ENCODE measurements around the gene TFPI2.

- TF ChIP-seq POLR2AphosphoS5 (IDR thresholded peaks at IDR 0.05) (no peak), CTCF (IDR thresholded peaks at IDR 0.05) (no peak), POLR2A (IDR thresholded peaks at IDR 0.05) (no peak), EP300 (IDR thresholded peaks at IDR 0.05) (no peak)
Measured at GRCh38 chr7:93837245-93837644, 53.3 kb downstream of the TFPI2 start.

Data from stomach (tissue), 4 donors.